HCT116 (cell line): Measurements from ENCODE around the gene ZNF322. TPM values are rescaled to one million over a fixed set of nuclear protein-coding genes. Genes with fewer than 3 reads are reported as not detected.

Experiments
- ATAC-seq: fragments of 200-7000 bp; cut with Tn5 transposase; 2 replicates; pipeline ENCODE4 v1.9.1; 2020; ENCODE audit warnings: mild to moderate bottlenecking, moderate library complexity
- BruUV-seq: library from RNA; stranded (reverse); fragments of 400-500 nt; replicated peaks from 2 replicates; lab custom pipeline; 2021; lab: Mats Ljungman, UMichigan
- CTCF ChIA-PET: fragments of 300-600 bp; sonication (Branson Sonifier 250); formaldehyde crosslinking; loops from one replicate; lab custom pipeline; 2021; ENCODE audit warnings: antibody characterized with exemption; lab: Charles Lee
- POLR2A ChIA-PET: fragments of 300-600, 350-600 bp; sonication (Branson Sonifier 250); formaldehyde crosslinking; loops from one replicate; lab custom pipeline; 2021; ENCODE audit warnings: antibody characterized with exemption; lab: Charles Lee
- RAD21 ChIA-PET, 2 experiments: fragments of 300-600 bp; sonication (Branson Sonifier 250); formaldehyde crosslinking; loops; one replicate each; lab custom pipeline; 2023; ENCODE audit warnings: low total read pairs in 2 of 2; ENCODE audit not compliant: uncharacterized antibody in 2 of 2, unreplicated experiment in 2 of 2, low non-redundant PET in 1 of 2; lab: Charles Lee
- DNase-seq: peaks from one replicate; pipeline ENCODE4 v3.0.0-alpha.2; 2010; ENCODE audit warnings: low read depth, low spot score
- H2AFZ ChIP-seq: fragments of 200-600 bp; shearing (Covaris generic), sonication (generic); 2 replicates; pipeline ENCODE4 v1.6.1; 2017; ENCODE audit warnings: low read depth, mixed run types, mixed read lengths, antibody characterized with exemption, low read length; ENCODE audit not compliant: poor library complexity, severe bottlenecking
- H3K27ac ChIP-seq: 2 replicates; pipeline ENCODE4 v1.5.1; 2012; ENCODE audit warnings: low read depth, low read length
- H3K27me3 ChIP-seq: fragments of 200-600 bp; sonication (generic); 2 replicates; pipeline ENCODE4 v1.6.1; 2016; ENCODE audit warnings: mixed run types, low read length, mixed read lengths; ENCODE audit not compliant: insufficient read depth
- H3K36me3 ChIP-seq, 2 experiments: fragments of 200-500 bp in 1 of 2; fragments of 200-600 bp in 1 of 2; sonication (Bioruptor generic) in 1 of 2; sonication (generic) in 1 of 2; 2 replicates each; pipeline versions ENCODE4 v1.5.1 to v1.6.1; 2014 to 2016; ENCODE audit warnings: low read length in 2 of 2, inconsistent platforms in 1 of 2, mixed read lengths in 1 of 2, mixed run types in 1 of 2; ENCODE audit not compliant: insufficient read depth in 2 of 2, control insufficient read depth in 1 of 2
- H3K4me1 ChIP-seq, 2 experiments: fragments of 200-600 bp in 1 of 2; sonication (generic) in 1 of 2; 2 replicates each; pipeline versions ENCODE4 v1.5.1 to v1.6.1; 2012 to 2017; ENCODE audit warnings: low read length in 2 of 2, inconsistent platforms in 1 of 2, mild to moderate bottlenecking in 1 of 2, mixed read lengths in 1 of 2, mixed run types in 1 of 2, moderate library complexity in 1 of 2; ENCODE audit not compliant: insufficient read depth in 2 of 2, control insufficient read depth in 1 of 2
- H3K4me2 ChIP-seq: fragments of 200-600 bp; sonication (generic); 2 replicates; pipeline ENCODE4 v1.6.1; 2017; ENCODE audit warnings: mixed run types, low read length, mixed read lengths
- H3K4me3 ChIP-seq, 2 experiments: fragments of 200-600 bp in 1 of 2; sonication (generic) in 1 of 2; replicated peaks in 1 of 2; 2 replicates each; pipeline ENCODE4 v1.5.1; 2011 to 2016; ENCODE audit warnings: low read length in 2 of 2, control low read depth in 1 of 2, low read depth in 1 of 2, mild to moderate bottlenecking in 1 of 2, mixed read lengths in 1 of 2, mixed run types in 1 of 2
- H3K79me2 ChIP-seq: fragments of 200-600 bp; sonication (generic); 2 replicates; pipeline ENCODE4 v1.6.1; 2017; ENCODE audit warnings: mild to moderate bottlenecking, mixed run types, low read length, moderate library complexity, mixed read lengths; ENCODE audit not compliant: insufficient read depth
- H3K9ac ChIP-seq: fragments of 200-600 bp; sonication (generic); 2 replicates; pipeline ENCODE4 v1.6.1; 2016; ENCODE audit warnings: low read length, mixed read lengths
- H3K9me2 ChIP-seq: fragments of 200-600 bp; sonication (generic), shearing (Covaris generic); 2 replicates; pipeline ENCODE4 v1.6.1; 2017; ENCODE audit warnings: mixed run types, mild to moderate bottlenecking, moderate library complexity; ENCODE audit not compliant: insufficient read depth
- H3K9me3 ChIP-seq, 2 experiments: fragments of 200-500 bp in 1 of 2; fragments of 200-600 bp in 1 of 2; sonication (Bioruptor generic) in 1 of 2; sonication (generic) in 1 of 2; 2 replicates each; pipeline ENCODE4 v1.6.1; 2014 to 2017; ENCODE audit warnings: low read length in 2 of 2, mixed read lengths in 2 of 2, inconsistent platforms in 1 of 2, low read depth in 1 of 2, mild to moderate bottlenecking in 1 of 2, mixed run types in 1 of 2, moderate library complexity in 1 of 2; ENCODE audit not compliant: control insufficient read depth in 1 of 2, insufficient read depth in 1 of 2
- H4K20me1 ChIP-seq: fragments of 200-600 bp; sonication (generic), shearing (Covaris generic); 2 replicates; pipeline ENCODE4 v1.6.1; 2017; ENCODE audit warnings: mixed run types, mild to moderate bottlenecking, moderate library complexity; ENCODE audit not compliant: insufficient read depth
- CBX3 ChIP-seq: IDR thresholded peaks from 2 replicates; pipeline ENCODE4 v1.6.1; 2012; ENCODE audit warnings: low read depth
- CEBPB ChIP-seq: IDR thresholded peaks from 2 replicates; pipeline ENCODE4 v1.6.1; 2012; ENCODE audit warnings: low read depth
- EGR1 ChIP-seq: IDR thresholded peaks from 2 replicates; pipeline ENCODE4 v1.6.1; 2012; ENCODE audit warnings: low read depth
- intact Hi-C: fragments of 100-400 bp; cut with micrococcal nuclease; formaldehyde crosslinking; loops from 2 replicates; pipeline ENCODE4 v1.10.0; 2022
- total RNA-seq: library from RNA; stranded (reverse); gene quantifications from one replicate; pipeline ENCODE4 v1.2.1, GENCODE V29; 2021; ENCODE audit not compliant: unreplicated experiment
- TF ChIP-seq, protein P1 (sequence below): IDR thresholded peaks from 2 replicates; pipeline ENCODE4 v1.6.1; 2012
- TF ChIP-seq, protein P2 (sequence below), 3 experiments: fragments of 200-600 bp in 1 of 3; sonication (generic) in 1 of 3; IDR thresholded peaks in 2 of 3; conservative IDR thresholded peaks in 1 of 3; 2 replicates each; pipeline ENCODE4 v1.5.1; 2012 to 2017; ENCODE audit warnings: low read depth in 2 of 3, low read length in 2 of 3, antibody characterized with exemption in 1 of 3, borderline replicate concordance in 1 of 3, control low read depth in 1 of 3, mild to moderate bottlenecking in 1 of 3, mixed read lengths in 1 of 3, mixed run types in 1 of 3, moderate library complexity in 1 of 3; ENCODE audit not compliant: insufficient read depth in 1 of 3

The ZNF322 gene
- total RNA-seq, 1 experiment from 2014 or later, result 22.9 TPM

DNA sequence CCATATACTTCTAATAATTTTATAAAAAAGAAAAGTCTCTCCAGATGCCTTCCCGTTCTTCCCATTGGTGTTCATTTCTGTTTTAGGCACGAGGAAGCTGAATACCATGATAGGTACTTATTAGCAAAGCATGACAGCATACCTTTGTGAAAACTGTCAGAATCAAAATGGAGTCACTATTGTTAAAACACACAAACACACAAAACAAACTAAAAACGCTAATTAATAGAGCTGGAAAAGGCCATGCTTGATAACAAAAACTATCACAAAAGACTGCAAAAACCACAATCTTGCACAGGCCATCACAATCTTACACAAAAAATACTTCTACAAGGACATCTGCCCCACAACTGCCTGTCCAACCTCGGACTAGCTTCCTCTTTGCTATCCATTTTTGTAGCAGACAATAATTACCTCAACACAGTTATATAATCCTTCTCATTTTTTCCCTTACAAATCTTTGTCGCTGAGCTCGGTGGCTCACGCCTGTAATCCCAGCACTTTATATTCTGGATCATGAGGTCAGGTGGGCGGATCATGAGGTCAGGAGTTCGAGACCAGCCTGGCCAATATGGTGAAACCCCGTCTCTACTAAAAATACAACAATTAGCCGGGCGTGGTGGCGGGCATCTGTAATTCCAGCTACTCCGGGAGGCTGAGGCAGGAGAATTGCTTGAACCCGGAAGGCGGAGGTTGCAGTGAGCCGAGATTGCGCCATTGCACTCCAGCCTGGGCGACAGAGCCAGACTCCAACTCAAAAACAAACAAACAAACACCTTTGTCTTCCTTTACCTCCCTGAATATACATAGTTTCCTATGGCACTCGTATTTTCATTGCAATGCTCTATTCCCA is 66.0 kb downstream of the ZNF322 start:
- ChIA-PET POLR2A (interaction anchor here (0.8 to 1.8 kb wide), 3 partner anchors 18 to 553 kb away, joined by 3 to 6 read pairs (median 4); a partner anchor contains a TSS), CTCF (interaction anchor here (0.7 to 4.2 kb wide), 5 partner anchors 11 to 263 kb away, joined by 3 to 45 read pairs (median 7); no protein-coding TSS in a partner anchor), RAD21 (no interaction called here)
- Histone ChIP-seq H3K9me2 (no peaks in the 10 kb centered on the region), H3K4me1 (peaks cover 19 to 43% of the 10 kb centered on the region in 2 experiments), H3K27me3 (no peaks in the 10 kb centered on the region), H3K4me2 (peak overlapping the region; percentile 92), H3K36me3 (peaks cover 0 to 2% of the 10 kb centered on the region in 2 experiments; a peak in 1 of 4 replicates), H3K9ac (no peak overlapping the region), H2AFZ (peak overlapping the region; percentile 97), H3K9me3 (no peaks in the 10 kb centered on the region), H4K20me1 (no peaks in the 10 kb centered on the region), H3K79me2 (peaks cover 18% of the 10 kb centered on the region), H3K4me3 (peak overlapping the region; percentile 10 to 15; a peak in 3 of 4 replicates), H3K27ac (no peak overlapping the region; the same call in 1 of the 2 replicates)
- DNase-seq (no peak), ATAC-seq (peak; percentile 28)
- TF ChIP-seq, protein P1, sequence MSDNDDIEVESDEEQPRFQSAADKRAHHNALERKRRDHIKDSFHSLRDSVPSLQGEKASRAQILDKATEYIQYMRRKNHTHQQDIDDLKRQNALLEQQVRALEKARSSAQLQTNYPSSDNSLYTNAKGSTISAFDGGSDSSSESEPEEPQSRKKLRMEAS, result peak; percentile 26; the same call in 1 of the 2 replicates
- TF ChIP-seq, protein P2, sequence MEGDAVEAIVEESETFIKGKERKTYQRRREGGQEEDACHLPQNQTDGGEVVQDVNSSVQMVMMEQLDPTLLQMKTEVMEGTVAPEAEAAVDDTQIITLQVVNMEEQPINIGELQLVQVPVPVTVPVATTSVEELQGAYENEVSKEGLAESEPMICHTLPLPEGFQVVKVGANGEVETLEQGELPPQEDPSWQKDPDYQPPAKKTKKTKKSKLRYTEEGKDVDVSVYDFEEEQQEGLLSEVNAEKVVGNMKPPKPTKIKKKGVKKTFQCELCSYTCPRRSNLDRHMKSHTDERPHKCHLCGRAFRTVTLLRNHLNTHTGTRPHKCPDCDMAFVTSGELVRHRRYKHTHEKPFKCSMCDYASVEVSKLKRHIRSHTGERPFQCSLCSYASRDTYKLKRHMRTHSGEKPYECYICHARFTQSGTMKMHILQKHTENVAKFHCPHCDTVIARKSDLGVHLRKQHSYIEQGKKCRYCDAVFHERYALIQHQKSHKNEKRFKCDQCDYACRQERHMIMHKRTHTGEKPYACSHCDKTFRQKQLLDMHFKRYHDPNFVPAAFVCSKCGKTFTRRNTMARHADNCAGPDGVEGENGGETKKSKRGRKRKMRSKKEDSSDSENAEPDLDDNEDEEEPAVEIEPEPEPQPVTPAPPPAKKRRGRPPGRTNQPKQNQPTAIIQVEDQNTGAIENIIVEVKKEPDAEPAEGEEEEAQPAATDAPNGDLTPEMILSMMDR (IDR thresholded peaks at IDR 0.05 in 2 of 3, conservative IDR thresholded peaks at IDR 0.05 in 1 of 3; ENCODE audit: borderline replicate concordance in 1 of 3, insufficient read depth in 1 of 3, low read depth in 2 of 3, low read length in 2 of 3), result no peak
- TF ChIP-seq EGR1, result peak; percentile 51
- 0 out of 2 replicates have a peak, but pooled peaks have one; percentile 44 for TF ChIP-seq CBX3
- TF ChIP-seq CEBPB, result peak; percentile 40; the same call in 1 of the 2 replicates
- intact Hi-C loops, result loop anchor here (2.0 kb wide), 1 partner anchor 419 kb away; no protein-coding TSS in a partner anchor
- BruUV-seq, result no TSS peak
